GM08714 (cell line): ENCODE measurements around the gene HAND2.

ENCODE experiments used
- H3K4me3 ChIP-seq: fragments of 200-500 bp; sonication (Bioruptor generic); 2 replicates; pipeline ENCODE4 v1.5.1; 2014; ENCODE audit warnings: mild to moderate bottlenecking, low read length, inconsistent platforms
- ZNF274 ChIP-seq: IDR thresholded peaks from 2 replicates; pipeline ENCODE4 v1.6.1; 2012; ENCODE audit warnings: mild to moderate bottlenecking, low read depth, low read length

The HAND2 gene

DNA sequence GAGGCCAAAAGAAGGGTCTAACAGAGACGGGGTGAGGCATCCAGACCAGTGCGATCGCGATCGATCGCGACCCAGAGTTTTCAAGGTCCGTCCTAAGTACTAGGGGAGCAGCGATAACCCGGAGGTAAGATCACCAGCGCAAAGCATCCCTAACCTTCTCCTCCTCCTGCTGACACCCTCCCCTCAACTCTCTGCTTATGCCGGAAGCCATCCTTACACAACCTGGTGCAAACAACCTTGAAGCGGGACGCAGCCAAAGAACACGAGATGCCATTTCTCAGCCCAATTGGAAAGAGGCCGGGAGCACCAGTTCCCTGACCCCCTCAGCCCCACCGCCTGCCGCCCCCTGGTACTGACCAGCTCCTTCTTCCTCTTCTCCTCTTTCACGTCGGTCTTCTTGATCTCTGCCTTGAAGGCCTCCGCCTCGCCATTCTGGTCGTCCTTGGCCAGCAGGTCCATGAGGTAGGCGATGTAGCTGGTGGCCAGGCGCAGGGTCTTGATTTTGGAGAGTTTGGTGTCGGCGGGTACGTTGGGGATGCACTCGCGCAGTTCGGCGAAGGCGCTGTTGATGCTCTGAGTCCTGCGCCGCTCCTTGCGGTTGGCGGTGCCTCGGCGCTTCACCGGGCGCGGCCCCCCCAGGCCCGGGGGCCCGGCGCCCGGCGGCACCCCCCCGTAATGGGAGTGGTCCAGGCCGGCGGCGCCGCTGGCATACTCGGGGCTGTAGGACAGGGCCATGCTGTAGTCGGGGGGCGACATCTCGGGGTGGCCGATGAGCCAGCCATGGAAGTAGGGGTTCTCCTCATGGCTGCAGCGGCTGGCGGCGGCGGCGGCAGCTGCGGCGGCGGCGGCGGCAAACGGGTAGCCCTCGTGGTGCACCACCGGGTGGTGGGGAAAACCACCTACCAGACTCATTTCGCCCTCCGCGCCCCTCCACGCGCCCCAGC, 1.4 kb downstream of the HAND2 start:
- TF ChIP-seq ZNF274, result no peak
- H3K4me3 ChIP-seq, result no peak overlapping the region; the same call in 1 of the 2 replicates

DNA sequence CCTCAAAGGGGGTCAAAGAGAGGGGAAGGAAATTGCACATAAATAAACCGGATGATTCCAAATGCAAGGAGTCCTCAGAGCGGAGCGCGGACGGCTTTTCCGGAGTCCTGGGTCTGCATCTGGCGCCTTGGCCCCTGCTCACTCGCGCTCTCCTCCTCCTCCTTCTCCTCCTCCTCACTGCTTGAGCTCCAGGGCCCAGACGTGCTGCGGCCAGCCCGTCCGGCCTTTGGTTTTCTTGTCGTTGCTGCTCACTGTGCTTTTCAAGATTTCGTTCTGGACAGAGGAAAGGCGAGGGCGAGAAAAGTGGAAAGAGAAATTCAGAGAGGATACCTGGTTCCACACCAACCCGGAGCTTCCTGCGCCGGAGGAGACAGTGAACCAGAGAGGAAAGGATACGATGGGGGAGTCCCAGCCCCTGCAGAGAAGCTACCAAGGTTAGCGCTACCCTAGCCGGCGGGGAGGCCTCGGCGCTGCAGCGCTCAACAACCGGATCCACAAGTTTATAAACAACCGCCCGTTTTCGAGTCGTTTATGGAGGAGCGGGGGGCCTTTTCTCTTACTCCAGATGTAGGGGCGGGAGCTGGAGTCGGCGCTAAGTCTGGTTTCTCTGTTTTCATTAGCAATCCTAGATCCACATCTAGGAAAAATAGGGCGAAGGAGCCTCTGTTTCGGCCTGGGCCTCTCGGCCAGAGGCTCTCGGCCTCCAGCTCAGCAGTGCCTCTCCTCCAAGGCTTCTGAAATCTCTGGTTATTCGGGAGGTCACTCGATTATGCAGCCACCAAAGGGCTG, 2.7 kb downstream of the HAND2 start:
- H3K4me3 ChIP-seq, result no peak overlapping the region
- TF ChIP-seq ZNF274, result no peak

GRCh38 chr4:173526724-173527102, 3.3 kb downstream of the HAND2 start:
- H3K4me3 ChIP-seq, result no peak overlapping the region
- no peak for TF ChIP-seq ZNF274

DNA sequence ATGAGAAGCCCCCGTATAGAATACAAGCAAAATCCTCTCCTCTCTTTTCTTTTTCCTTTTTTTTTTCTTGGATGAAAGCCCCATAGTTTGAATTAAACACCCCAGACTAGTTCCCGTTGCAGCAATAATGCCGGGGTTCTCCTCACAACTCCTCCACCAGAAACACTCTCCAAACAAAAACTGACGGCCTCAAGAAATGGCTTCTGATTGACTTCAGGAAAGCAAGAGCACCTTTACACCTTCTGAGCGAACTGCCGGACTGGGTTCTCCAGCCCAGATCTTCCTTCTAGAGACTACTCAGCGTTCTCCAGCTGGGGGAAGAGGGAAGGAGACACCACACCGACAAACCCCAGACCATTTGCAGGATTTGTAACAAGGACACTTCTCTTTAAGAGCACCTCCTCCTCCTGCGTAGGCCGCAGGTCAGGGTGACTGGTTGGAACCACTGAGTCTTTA, 4.0 kb downstream of the HAND2 start:
- TF ChIP-seq ZNF274, result no peak
- no peak overlapping the region for H3K4me3 ChIP-seq

- no peak overlapping the region for H3K4me3 ChIP-seq
- no peak for TF ChIP-seq ZNF274
Observed at GRCh38 chr4:173525118-173526011, 4.7 kb downstream of the HAND2 start.

DNA sequence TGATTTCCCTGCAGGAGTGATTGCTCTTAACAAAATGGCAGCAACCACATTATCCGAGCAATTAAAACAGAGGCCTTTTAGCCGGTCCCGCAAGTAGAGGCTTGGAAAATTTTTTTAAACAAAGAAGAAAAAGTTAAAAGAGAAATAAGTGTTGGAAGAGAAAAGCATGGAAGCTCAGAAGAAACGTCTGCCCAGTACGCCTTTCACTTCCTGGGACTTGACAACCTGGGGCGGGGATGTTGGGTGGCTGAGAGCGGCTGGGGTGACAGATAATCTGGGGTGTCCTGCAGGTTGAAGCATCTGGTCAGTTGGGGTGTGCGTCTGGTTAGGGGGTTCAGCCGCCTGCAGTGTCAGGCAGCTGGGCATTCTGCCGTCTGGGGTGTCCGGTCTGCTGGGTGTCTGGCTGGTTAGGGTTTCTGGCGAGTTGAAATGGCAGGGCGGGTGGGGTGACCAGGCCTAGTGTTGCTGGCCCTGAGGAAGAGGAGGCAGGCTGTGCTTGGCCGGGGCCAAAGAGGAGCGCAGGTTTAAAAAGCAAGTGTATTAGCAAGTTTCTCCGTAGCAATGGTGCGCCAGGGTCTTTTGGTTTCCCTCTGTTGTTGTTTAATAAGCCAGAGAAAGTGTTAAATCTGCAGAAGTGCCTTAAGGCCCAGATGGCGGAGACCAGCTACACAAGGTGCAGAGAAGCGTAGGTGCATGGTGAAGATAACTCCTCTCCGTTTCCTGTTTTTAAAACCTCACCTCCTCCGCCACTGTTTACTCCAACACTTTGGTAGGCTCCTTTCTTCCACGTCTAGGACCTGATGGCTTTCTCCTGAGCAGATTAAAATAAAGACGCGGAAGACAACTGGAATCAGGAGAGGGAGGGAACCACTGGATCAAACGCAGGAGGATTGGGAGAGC, 5.6 kb downstream of the HAND2 start:
- TF ChIP-seq ZNF274, result no peak
- H3K4me3 ChIP-seq, result no peak overlapping the region

DNA sequence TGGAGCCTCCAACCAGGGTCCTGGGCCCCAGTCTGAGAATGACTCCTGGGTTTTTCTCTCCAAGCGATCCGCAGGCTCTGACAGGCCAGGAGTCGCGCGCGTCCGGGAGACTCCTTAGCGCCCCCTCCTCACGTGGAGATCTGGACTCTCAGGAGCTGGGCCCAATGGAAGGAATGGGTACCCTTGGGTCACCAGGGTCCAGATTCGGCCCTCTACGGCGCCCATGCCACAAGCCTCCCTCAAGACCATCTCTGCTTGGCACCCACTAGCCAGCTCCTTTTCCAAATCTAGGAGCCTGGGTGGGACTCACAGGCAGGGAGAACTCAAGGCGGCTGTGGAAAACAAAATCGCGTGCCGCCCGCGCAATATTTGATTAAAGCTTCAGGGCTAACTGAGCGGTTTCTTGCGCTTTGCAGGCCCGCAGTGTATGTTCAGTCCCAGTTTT, 7.1 kb downstream of the HAND2 start:
- no peak for TF ChIP-seq ZNF274
- no peak overlapping the region; the same call in 1 of the 2 replicates for H3K4me3 ChIP-seq

GRCh38 chr4:173522160-173522950, 7.7 kb downstream of the HAND2 start:
- peak overlapping the region; percentile 5; the same call in 1 of the 2 replicates for H3K4me3 ChIP-seq
- TF ChIP-seq ZNF274, result no peak

GRCh38 chr4:173521467-173522159, 8.4 kb downstream of the HAND2 start:
- no peak overlapping the region for H3K4me3 ChIP-seq
- TF ChIP-seq ZNF274, result no peak

DNA sequence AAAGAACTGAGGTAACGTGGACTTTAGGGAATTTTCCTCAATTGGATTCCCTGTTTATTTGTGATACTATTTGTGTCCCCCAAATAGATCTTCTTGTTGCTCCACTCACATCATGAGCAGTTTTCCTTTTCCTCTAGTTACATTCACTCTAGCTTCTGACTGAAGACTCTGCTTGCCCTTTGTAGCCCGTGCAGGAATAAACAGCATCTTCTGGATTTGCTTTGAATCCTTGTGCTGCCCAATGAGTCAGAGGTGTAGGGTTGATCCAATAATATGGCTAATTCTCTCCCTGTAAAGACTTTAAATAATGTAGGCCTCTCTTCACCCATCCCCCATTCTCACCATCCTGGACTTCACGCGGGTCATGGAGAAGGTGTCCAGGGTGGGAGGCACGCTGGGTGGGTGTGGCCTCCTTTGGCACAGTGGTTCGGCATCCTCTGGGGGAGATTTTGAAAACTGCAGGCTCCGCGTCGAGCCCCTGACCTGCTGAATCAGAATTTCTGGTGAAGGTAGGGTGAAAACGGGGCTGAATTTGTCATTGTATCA, 9.0 kb downstream of the HAND2 start:
- TF ChIP-seq ZNF274, result no peak
- H3K4me3 ChIP-seq, result no peak overlapping the region

DNA sequence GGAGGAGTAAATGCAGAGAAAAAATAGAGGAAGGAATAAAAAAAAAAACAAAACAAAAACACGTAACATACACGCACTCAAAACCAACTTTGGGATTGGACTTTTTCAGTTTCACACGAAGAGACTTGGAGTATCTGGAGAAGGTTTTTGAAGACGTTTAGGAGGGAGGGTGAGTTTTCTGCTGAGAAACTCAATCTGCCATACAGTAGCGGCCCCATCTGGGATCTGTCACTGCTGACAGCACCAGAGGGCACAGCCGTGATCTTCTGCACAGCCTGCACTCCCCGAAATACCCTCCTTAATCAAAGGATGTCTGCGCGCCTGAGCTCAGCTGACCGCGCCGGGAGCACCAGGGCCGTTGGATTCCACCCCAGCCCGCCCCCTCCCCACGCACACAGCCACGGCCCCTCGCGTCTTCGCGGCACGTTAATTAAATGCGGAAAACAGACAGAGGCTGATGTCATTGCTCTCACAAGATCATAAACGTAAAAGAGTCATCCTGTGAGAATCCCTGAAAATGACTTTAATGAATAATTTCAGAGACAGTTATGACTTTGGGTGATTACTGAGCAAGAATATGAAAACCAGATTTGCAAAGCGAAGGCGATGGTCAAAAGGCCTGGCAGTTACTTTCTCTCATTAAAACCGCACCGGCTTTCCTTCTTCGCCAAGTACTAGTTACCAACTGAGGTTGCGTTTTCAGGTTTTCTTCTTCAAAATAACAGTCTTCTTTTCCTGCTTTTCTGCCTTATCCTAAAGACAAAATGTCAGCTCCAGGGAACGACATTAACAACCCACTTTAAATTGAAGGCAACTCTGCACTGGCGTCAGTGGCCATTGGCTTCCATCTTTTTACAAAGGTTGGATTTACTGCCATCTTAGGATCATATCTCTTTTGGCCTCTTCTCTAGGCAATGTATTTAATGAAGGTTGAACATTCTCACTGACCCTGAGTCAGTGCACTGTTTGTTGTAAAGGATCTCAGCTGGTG, 10.6 kb downstream of the HAND2 start:
- TF ChIP-seq ZNF274, result no peak
- H3K4me3 ChIP-seq, result no peak overlapping the region
